ENCODE measurements around the gene PTH2R.
"Not testable (repeated sequence)": the region's sequence is repeated elsewhere in the genome, so short reads cannot be mapped to it uniquely, and the experiment has no call there.

Gene PTH2R, protein sequence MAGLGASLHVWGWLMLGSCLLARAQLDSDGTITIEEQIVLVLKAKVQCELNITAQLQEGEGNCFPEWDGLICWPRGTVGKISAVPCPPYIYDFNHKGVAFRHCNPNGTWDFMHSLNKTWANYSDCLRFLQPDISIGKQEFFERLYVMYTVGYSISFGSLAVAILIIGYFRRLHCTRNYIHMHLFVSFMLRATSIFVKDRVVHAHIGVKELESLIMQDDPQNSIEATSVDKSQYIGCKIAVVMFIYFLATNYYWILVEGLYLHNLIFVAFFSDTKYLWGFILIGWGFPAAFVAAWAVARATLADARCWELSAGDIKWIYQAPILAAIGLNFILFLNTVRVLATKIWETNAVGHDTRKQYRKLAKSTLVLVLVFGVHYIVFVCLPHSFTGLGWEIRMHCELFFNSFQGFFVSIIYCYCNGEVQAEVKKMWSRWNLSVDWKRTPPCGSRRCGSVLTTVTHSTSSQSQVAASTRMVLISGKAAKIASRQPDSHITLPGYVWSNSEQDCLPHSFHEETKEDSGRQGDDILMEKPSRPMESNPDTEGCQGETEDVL

DNA sequence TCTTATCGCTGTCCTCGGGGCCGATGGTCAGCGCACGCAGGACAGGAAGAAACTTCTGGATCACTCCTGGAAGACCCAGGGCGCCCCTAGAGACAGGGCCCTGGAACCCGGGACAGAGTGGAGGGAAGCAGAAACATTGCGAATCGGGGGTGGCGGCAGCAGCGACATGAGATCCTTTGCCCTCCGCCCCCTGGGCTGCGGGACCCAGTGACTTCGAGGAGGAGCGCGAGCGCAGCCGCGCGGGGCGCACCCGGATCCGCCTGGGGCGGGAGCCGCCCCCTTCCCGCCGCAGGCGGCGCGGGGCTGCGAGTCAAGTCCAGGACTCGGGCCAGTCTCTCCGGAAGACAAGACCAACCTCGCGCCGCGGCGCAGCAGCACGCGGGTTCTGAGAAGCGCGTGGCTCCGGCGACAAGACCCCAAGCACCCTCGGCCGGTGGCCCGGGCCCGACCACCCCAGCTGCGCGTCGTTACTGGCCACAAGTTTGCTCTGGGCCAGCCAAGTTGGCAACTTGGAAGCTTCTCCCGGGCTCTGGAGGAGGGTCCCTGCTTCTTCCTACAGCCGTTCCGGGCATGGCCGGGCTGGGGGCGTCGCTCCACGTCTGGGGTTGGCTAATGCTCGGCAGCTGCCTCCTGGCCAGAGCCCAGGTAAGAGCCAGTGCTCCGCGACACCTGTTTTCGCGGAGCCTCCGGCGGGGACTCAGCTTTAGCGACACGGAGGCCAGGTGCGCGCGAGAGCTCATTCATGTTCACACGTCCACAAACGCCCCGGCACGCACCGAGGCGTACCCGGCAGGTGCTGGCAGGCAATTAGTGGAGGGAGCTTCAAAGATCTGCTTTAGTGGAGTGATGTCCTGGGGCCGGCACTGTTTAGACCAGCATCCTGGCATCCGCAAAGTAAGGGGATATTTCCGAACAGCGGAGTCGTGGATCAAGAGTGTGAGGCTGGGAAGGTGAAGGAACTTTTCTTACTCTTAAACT is at the start of gene PTH2R:
Gene PTH2R, plus strand, starts transcription at position 319 of the 978 bp plus-strand sequence. Its CDS starts 252 bp downstream, at position 571.
- no peak for DNase-seq (ENCODE audit: low read depth)

DNA sequence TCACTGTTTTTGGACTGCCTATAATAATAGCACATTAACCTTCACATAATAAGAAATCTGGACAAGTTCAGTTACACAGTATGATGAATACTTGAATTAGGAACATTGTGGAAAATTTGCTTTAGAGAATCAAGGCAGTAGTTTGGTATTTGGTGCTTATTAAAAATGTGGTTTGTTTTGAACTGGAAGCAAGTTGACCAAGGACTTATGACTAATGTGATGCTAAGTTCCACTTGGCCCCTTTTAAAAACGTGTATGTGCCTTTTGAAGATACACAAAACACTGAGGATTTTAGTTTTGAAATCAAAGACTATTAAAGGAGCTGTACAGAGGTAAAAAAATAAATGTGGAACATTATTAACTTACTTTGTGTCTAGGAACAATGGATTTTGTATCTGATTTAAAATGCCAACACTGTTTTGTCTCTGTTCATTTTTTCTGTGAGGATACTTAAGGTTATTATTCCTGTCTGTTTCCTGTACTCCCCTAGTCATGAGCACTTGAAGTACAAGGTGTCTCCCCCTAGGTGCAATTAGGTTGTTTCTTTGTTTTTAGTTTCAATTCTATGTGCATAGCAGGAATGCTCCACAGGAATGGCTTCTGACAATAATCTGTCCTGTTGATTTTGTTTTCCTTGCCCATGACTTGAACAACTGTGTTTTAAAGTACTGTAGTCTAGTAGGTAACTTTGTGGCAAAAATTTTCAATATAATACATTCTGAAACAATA is 49.6 kb upstream of the PTH2R start:
- peak; percentile 56 for DNase-seq (ENCODE audit: low read depth)

DNA sequence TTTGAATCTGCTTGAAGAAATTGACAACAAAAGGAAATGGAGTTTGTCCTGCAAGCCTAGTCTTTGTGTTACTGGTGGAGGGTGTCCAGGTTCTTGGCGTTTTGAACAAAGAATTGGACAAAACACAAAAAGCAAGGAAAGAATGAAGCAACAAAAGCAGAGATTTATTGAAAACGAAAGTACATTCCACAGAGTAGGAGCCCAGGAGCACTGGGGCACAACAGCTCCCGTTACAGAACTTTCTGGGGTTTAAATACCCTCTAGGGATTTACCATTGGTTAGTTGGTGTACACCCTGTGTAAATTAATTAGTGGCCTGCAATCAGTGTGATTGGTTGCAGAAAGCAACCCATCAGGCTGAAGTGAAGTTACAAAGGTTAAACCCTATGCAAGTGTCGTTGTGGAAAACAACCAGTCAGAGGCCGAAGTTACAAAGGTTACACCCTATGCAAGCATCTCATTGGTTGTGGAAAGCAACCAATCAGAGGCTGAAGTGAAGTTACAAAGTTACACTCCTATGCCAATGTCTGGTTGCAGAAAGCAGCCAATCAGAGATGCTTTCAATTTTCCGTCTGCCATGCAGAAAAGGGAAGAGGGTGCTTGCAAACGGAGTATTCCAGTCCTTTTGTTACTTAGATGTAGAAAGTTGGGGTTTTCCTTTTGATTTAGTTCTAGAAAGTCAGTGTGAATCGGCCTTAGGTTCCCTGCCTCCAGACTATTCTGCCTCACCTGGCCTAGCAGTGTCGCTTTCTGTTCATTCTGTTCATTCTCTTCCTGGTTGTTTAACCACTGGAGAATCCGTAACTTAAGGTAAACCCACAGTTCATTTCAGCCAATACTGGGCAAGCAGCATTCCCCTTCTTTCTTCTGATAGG is 47.6 kb upstream of the PTH2R start:
- DNase-seq (ENCODE audit: low read depth) = peak; percentile 47

- DNase-seq (ENCODE audit: low read depth) = no peak
Measured at GRCh38 chr2:208359632-208359986, 47.0 kb upstream of the PTH2R start.

GRCh38 chr2:208360259-208361076 is 46.1 kb upstream of the PTH2R start:
- no peak for DNase-seq (ENCODE audit: low read depth)

GRCh38 chr2:208361077-208361441 is 45.5 kb upstream of the PTH2R start:
- no peak for DNase-seq (ENCODE audit: low read depth)

DNA sequence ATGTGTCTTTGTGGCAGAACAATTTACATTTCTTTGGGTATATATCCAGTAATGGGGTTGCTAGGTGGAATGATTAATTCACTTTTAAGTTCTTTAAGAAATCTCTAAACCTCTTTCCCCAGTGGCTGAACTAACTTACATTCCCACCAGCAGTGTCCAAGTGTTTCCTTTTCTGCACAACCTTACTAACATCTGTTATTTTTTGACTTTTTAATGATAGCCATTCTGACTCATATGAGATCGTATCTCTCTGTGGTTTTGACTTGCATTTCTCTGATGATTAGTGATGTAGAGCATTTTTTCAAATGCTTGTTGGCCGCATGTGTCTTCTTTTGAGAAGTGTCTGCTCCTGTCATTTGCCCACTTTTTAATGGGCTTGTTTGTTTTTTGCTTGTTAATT is 43.1 kb upstream of the PTH2R start:
- DNase-seq (ENCODE audit: low read depth) = peak; percentile 83

DNA sequence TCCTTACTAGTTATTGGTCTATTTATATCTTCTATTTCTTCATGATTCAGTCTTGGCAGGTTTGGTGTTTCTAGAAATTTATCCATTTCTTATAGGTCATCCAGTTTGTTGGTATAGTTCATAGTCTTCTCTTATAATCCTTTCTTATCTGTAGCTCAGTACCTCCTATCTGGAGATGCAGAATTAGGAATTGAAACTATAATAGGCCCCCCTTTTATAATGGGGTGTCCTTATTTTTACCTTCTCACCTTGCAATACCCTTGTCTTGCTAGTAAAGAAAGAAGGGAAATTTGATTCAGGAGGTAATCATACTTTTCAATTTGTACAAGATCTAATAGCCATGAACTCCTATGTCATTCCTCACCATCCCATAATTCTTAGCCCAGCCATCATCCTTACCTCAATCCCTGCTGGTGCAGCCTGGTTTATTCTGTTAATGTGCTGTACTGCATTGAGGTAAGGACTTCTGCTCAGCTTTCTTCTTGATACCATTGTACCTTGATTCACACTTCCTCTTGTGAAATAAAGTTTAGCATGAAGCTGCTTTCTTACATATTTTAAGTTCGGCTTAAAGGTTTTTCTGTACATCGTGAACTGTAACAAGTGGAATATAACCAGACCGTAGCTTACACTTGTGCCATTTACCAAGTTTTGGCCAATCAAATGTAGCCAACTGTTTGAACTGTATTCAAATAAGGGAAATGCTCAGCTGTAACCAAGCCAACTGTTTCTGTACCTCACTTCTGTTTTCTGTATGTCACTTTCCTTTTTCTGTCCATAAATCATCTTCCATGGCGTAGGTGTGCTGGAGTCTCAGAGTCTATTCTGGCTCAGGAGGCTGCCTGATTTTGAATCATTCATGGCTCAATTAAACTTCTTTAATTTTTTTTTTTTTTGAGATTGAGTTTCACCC is 40.1 kb upstream of the PTH2R start:
- no peak for DNase-seq (ENCODE audit: low read depth)

DNA sequence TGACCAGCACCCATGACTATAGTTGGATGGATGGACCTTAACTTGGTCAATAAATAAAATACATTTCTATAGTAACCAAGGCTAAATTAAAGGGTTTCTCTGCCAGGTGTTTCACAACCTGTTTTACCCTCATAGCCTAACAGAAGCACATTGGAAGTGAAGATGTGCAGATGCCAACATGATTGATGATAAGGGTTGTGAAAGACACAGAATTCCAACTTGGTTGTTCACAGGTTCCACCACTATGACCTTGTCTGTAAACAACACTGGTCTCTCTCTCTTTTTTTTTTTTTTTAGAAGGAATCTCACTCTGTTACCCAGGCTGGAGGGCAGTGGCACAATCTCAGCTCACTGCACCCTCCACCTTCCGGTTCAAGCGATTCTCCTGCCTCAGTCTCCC is 37.5 kb upstream of the PTH2R start:
- DNase-seq (ENCODE audit: low read depth) = peak; percentile 31

DNA sequence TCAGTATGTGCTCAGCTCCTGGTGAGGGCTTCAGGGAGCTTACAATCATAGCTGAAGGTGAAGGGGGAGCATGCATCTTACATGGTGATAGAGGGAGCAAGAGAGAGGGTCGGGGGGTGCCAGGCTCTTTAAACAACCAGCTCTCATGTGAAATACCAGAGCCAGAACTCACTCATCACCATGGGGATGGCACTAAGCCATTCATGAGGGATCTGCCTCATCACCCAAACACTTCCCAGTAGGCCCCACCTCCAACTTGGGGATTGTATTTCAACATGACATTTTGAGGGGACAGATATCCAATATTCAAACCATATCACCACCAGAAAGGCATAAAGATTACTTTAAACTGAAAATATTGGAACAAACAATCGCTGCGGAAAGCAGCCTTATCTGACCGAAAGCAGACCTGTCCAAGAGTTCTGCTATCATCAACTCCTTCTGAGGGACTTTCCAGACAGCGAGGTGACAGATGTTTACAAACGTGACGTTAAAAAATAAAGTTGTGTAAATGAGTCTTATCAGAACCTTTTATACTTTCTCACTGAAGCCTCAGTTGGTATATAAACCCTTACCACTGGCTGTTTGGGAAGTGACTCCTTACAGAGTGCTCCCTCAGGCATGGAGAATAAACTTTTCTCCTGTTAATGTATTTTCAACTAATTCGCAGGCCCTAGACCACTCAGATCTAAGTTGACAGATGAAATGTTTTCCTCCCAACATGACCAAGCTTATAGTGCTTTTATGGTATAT is 35.5 kb upstream of the PTH2R start:
- no peak for DNase-seq (ENCODE audit: low read depth)

DNA sequence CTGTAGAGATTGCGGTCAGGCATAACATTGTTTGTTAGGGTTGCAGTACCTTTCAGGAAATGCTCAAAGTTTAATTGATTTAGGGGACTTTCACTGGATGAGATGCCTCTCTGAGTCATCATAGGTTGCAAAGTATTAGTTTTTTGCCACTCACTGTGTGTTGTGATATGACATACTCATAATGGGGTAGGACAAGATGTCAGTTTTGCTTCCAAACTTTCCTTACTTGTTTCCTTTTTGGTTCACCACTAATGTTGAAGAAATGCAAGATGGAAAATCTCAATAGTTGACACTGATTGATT is 35.0 kb upstream of the PTH2R start:
- no peak for DNase-seq (ENCODE audit: low read depth)

DNA sequence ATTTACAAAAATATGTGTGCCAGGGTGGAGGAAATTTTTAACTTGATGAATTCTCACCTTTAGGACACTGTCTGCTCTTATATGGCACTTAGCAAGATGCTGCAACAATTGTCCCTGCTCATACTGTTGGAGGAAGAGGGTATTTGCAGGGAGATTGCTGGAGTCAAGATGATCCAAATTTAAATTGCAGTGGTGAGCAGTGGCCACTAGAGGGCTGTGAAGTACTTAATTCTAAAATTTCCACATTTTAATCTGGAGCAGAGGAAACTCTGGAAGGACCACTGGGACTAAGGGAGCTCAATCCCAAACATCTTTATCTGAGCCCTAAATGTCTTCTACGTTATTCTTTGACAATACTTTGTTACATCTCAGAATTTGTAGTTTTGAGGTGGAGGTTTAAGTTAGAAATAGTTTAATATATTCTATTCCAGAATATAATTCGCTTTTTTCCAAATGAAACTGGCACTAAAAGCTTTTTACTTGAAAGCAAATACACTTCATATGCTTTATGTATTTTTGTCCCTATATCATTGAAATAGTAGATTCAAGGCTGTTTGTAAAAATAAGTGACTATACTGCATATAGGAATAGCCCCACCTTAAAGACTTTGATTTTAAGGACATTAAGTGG is 33.0 kb upstream of the PTH2R start:
- peak; percentile 51 for DNase-seq (ENCODE audit: low read depth)

- no peak for DNase-seq (ENCODE audit: low read depth)
Measured at GRCh38 chr2:208375491-208376068, 31.0 kb upstream of the PTH2R start.

GRCh38 chr2:208377344-208377860 is 29.2 kb upstream of the PTH2R start:
- not testable (repeated sequence) for DNase-seq (ENCODE audit: low read depth)

GRCh38 chr2:208379192-208379591 is 27.4 kb upstream of the PTH2R start:
- no peak for DNase-seq (ENCODE audit: low read depth)

DNA sequence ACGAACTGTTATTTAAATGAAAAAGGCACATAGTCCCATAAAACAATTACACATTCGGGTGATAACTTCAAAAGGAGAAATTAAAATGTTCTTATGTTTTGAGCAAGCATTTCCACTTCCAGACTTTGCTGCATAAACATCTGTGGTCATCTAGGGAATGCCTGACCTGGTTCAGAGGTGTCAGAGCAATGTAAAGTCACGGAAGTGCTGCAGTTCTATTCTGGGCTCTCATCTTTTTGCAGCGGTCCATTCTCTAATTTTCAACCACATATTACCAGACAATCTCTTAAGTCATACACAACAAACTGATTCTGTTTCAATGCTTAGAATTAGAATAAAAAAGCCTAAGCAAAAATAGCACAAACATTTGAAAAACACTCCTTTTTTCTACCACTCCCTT is 22.0 kb upstream of the PTH2R start:
- DNase-seq (ENCODE audit: low read depth) = no peak

DNA sequence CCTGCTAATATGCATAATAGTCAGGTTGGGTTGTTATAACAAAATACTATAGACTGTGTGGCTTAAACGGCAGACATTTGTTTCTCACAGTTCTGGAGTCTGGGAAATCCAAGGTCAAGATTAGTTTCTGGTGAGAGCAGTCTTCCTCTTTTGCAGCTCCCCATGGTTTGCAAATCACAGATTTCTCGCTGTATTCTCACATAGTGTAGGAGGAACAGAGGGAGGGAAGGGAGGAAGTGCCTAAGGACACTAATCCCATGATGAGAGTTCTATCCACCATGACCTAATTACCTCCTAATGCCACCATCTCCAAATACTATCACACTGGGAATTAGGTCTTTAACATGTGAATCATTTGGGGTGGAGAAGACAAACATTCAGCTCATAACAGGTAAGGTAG is 20.1 kb upstream of the PTH2R start:
- DNase-seq (ENCODE audit: low read depth) = no peak

Measured in iris pigment epithelial cell (primary cell).